Mammary epithelial cell (primary cell): ENCODE data around the gene GRB14.

Experiments
- EZH2 ChIP-seq: IDR thresholded peaks from 2 replicates; pipeline ENCODE4 v1.6.1; 2012; ENCODE audit warnings: low read length, inconsistent platforms, borderline replicate concordance
- TF ChIP-seq, protein P1 (sequence below), 2 donors: IDR thresholded peaks in 1 of 2; conservative IDR thresholded peaks in 1 of 2; 2 replicates each; pipeline ENCODE4 v1.5.1; 2011 to 2012; ENCODE audit warnings: inconsistent platforms in 2 of 2, low read length in 2 of 2, mild to moderate bottlenecking in 2 of 2, control low read depth in 1 of 2, low read depth in 1 of 2; ENCODE audit not compliant: insufficient read depth in 1 of 2; ENCODE audit errors: extremely low read depth in 1 of 2

DNA sequence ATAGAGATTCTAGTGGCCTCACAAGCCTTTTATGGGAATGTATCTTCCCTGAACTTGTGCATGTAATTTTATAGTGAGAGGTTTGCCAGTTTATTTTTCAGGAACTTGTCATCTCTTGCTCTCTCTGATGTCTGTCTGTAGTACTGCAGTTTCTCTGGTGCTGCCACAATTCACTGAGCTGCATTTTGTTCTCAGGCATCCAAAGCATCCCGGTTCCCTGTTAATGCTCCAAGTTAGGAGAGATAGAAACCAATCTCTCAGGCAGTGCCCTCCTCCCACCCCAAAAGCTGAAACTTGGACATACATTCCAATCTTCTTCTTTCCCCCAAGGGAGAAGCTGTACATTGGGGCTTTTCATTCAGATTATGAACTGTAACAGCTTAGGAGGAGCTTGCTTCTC lies 30.1 kb upstream of the GRB14 start:
- TF ChIP-seq, protein P1, sequence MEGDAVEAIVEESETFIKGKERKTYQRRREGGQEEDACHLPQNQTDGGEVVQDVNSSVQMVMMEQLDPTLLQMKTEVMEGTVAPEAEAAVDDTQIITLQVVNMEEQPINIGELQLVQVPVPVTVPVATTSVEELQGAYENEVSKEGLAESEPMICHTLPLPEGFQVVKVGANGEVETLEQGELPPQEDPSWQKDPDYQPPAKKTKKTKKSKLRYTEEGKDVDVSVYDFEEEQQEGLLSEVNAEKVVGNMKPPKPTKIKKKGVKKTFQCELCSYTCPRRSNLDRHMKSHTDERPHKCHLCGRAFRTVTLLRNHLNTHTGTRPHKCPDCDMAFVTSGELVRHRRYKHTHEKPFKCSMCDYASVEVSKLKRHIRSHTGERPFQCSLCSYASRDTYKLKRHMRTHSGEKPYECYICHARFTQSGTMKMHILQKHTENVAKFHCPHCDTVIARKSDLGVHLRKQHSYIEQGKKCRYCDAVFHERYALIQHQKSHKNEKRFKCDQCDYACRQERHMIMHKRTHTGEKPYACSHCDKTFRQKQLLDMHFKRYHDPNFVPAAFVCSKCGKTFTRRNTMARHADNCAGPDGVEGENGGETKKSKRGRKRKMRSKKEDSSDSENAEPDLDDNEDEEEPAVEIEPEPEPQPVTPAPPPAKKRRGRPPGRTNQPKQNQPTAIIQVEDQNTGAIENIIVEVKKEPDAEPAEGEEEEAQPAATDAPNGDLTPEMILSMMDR (conservative IDR thresholded peaks at IDR 0.05 in 1 of 2, IDR thresholded peaks at IDR 0.05 in 1 of 2; ENCODE audit: extremely low read depth in 1 of 2, insufficient read depth in 1 of 2, low read depth in 1 of 2, low read length in 2 of 2), result no peak
- no peak for TF ChIP-seq EZH2
